ENCODE data around the gene TSPAN18. TPM values are rescaled to one million over a fixed set of nuclear protein-coding genes. Genes with fewer than 3 reads are reported as not detected.

TSPAN18 gene
- total RNA-seq, 4 donors from 2014 or later = 0.95 to 4.5 (median 2.3) TPM

- WGBS, 2 donors = 53 to 55% methylated on average over 12 of the region's 12 CpGs
- TF ChIP-seq POLR2A (IDR thresholded peaks at IDR 0.05) = no peak
- no peak for TF ChIP-seq CTCF (IDR thresholded peaks at IDR 0.05)
- no peak overlapping the region for H3K4me3 ChIP-seq (ENCODE audit: low read depth, poor library complexity, severe bottlenecking)
- no peak for DNase-seq (ENCODE audit: low spot score in 2 of 2)
- intact Hi-C loops (cut with DNase I; ENCODE audit: low total_unique reads) = loop anchor here (10.0 kb wide), 1 partner anchor 170 kb away; no protein-coding TSS in a partner anchor
Observed at GRCh38 chr11:44725016-44725685, 1.6 kb upstream of the TSPAN18 start.

- no peak for TF ChIP-seq POLR2A (IDR thresholded peaks at IDR 0.05)
- TF ChIP-seq CTCF (IDR thresholded peaks at IDR 0.05) = no peak
- H3K4me3 ChIP-seq (ENCODE audit: low read depth, poor library complexity, severe bottlenecking) = no peak overlapping the region
- no peak for DNase-seq (ENCODE audit: low spot score in 2 of 2)
- intact Hi-C loops (cut with DNase I; ENCODE audit: low total_unique reads) = loop anchor here (10.0 kb wide), 1 partner anchor 169 kb away; no protein-coding TSS in a partner anchor
- WGBS, 2 donors = 74% methylated on average over 10 of the region's 10 CpGs
Observed at GRCh38 chr11:44725757-44726282, 942 bp upstream of the TSPAN18 start.

GRCh38 chr11:44727114-44727372, 281 bp downstream of the TSPAN18 start:
- no peak for DNase-seq (ENCODE audit: low spot score in 2 of 2)
- peak overlapping the region; percentile 37 for H3K4me3 ChIP-seq (ENCODE audit: low read depth, poor library complexity, severe bottlenecking)
- TF ChIP-seq CTCF (IDR thresholded peaks at IDR 0.05) = no peak
- intact Hi-C loops (cut with DNase I; ENCODE audit: low total_unique reads) = loop anchor here (10.0 kb wide), 1 partner anchor 168 kb away; no protein-coding TSS in a partner anchor
- WGBS, 2 donors = 0% methylated on average over 6 to 14 of the region's 45 CpGs

DNA sequence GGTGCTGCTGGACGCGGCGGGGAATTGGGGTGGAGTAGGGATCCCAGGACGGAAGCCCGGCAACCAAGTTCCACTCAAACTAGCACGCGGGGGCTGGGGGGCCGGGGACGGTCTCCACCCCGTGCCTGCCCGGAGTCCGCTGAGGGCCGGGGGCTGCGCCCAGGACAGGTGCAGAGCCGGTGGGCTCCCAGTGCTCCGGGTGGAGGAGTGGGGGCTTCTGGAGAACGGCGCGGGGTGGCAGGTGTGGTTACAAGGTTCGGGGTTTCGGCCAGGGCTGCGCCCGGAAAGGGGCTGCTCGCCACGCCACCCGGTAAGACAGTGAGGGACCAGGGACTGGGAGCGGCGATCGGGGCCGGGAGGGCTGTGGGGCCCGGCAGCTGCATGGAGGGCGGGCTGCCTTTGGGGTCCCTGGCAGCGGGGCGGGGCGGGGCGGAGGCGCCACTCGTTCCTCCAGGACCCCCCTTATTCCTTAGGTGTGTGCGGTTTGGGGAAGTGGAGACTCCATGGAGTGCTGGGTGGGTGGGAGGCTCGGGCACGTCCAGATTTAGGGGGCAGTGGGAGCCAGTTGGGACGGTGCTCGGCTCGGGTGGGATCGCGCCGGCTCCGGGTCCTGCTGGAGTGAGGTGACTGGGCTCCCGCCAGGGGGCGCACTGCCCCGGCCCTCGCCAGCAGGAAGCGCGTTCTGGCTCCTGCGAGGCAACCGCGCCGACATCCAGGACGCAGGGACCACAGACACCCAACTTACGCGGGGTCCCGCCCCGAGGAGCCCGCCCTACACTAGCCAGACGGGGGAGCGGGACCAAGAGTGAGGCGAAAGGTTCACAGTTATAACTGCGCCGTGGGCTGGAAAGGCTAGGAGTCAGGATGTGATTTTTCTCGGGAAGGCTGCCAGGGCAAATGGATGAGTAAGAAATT, 868 bp downstream of the TSPAN18 start:
- TF ChIP-seq CTCF (IDR thresholded peaks at IDR 0.05) (peak in 1 of 3 donors; percentile 41), POLR2A (IDR thresholded peaks at IDR 0.05) (no peak)
- peak; percentile 68 to 95 for DNase-seq (ENCODE audit: low spot score in 2 of 2)
- 0 to 1% methylated on average over 29 to 49 of the region's 70 CpGs for WGBS, 2 donors
- intact Hi-C loops (cut with DNase I; ENCODE audit: low total_unique reads) = loop anchor here (10.0 kb wide), 1 partner anchor 167 kb away; no protein-coding TSS in a partner anchor
- peak overlapping the region; percentile 37 for H3K4me3 ChIP-seq (ENCODE audit: low read depth, poor library complexity, severe bottlenecking)

GRCh38 chr11:44728491-44728910, 1.7 kb downstream of the TSPAN18 start:
- TF ChIP-seq POLR2A (IDR thresholded peaks at IDR 0.05) (no peak), CTCF (IDR thresholded peaks at IDR 0.05) (no peak)
- DNase-seq (ENCODE audit: low spot score in 2 of 2) = no peak
- WGBS, 2 donors = 65 to 71% methylated on average over 6 of the region's 6 CpGs
- intact Hi-C loops (cut with DNase I; ENCODE audit: low total_unique reads) = loop anchor here (10.0 kb wide), 1 partner anchor 166 kb away; no protein-coding TSS in a partner anchor
- H3K4me3 ChIP-seq (ENCODE audit: low read depth, poor library complexity, severe bottlenecking) = no peak overlapping the region
